Endothelial cell of umbilical vein (primary cell): ENCODE measurements around the gene SPATA31D4. TPM values are rescaled to one million over a fixed set of nuclear protein-coding genes. Genes with fewer than 3 reads are reported as not detected.

ENCODE experiments used
- BruUV-seq: library from RNA; stranded (reverse); fragments of 400-500 nt; replicated peaks from 2 replicates; lab custom pipeline; 2021; lab: Mats Ljungman, UMichigan
- CTCF ChIA-PET: fragments of 300-600, 350-600 bp; sonication (Branson Sonifier 250); formaldehyde crosslinking; loops from one replicate; lab custom pipeline; 2021; ENCODE audit warnings: antibody characterized with exemption, inconsistent platforms; lab: Charles Lee
- POLR2A ChIA-PET: fragments of 300-600, 350-600 bp; sonication (Branson Sonifier 250); formaldehyde crosslinking; loops from one replicate; lab custom pipeline; 2021; ENCODE audit warnings: antibody characterized with exemption, inconsistent platforms; lab: Charles Lee
- DNase-seq: peaks from one replicate; pipeline ENCODE4 v3.0.0-alpha.2; 2011; ENCODE audit warnings: low read depth, low spot score
- FAIRE-seq: peaks from 2 replicates; lab custom pipeline; 2011; peaks lifted over from hg19 to GRCh38; lab: Jason Lieb, UNC
- H2AFZ ChIP-seq: 2 replicates; pipeline ENCODE4 v1.6.0; 2012; ENCODE audit warnings: low read depth, low read length, control low read depth, inconsistent platforms
- H3K27ac ChIP-seq: 2 replicates; pipeline ENCODE4 v1.5.1; 2011; ENCODE audit warnings: low read depth, mild to moderate bottlenecking, control low read depth, low read length, moderate library complexity; ENCODE audit not compliant: insufficient read depth
- H3K27me3 ChIP-seq, 2 experiments: 2 replicates each; pipeline versions ENCODE4 v1.6.0 to v1.6.1; 2011; ENCODE audit warnings: low read length in 2 of 2, mixed read lengths in 1 of 2; ENCODE audit not compliant: control insufficient read depth in 2 of 2, insufficient read depth in 2 of 2
- H3K36me3 ChIP-seq, 2 experiments: 2 replicates in 1 of 2; 3 replicates in 1 of 2; pipeline ENCODE4 v1.5.1; 2011; ENCODE audit warnings: low read length in 2 of 2, mild to moderate bottlenecking in 1 of 2, moderate library complexity in 1 of 2; ENCODE audit not compliant: control insufficient read depth in 2 of 2, insufficient read depth in 2 of 2; ENCODE audit errors: extremely low read depth in 1 of 2
- H3K4me1 ChIP-seq: 3 replicates; pipeline ENCODE4 v1.5.1; 2011; ENCODE audit warnings: mild to moderate bottlenecking, low read length; ENCODE audit not compliant: control insufficient read depth, insufficient read depth; ENCODE audit errors: extremely low read depth
- H3K4me2 ChIP-seq: 2 replicates; pipeline ENCODE4 v1.6.1; 2011; ENCODE audit warnings: low read length, control low read depth, mixed read lengths; ENCODE audit not compliant: insufficient read depth
- H3K4me3 ChIP-seq, 3 experiments: fragments of 200-600 bp in 1 of 3; sonication (generic), shearing (Covaris generic) in 1 of 3; replicated peaks in 1 of 3; 2 replicates each; pipeline ENCODE4 v1.5.1; 2011 to 2016; ENCODE audit warnings: control low read depth in 3 of 3, low read length in 3 of 3, mild to moderate bottlenecking in 2 of 3, inconsistent platforms in 1 of 3, low read depth in 1 of 3, moderate library complexity in 1 of 3; ENCODE audit not compliant: insufficient read depth in 1 of 3
- H3K79me2 ChIP-seq: 2 replicates; pipeline ENCODE4 v1.6.0; 2012; ENCODE audit warnings: low read length, inconsistent platforms; ENCODE audit not compliant: control insufficient read depth, insufficient read depth
- H3K9ac ChIP-seq: replicated peaks from 2 replicates; pipeline ENCODE3; 2011; ENCODE audit warnings: low read length, control low read depth; ENCODE audit not compliant: insufficient read depth; ENCODE audit errors: extremely low read depth
- H3K9me1 ChIP-seq: replicated peaks from 3 replicates; pipeline ENCODE4 v1.6.0; 2011; ENCODE audit warnings: mild to moderate bottlenecking, low read length; ENCODE audit not compliant: control insufficient read depth, insufficient read depth; ENCODE audit errors: extremely low read depth
- H3K9me3 ChIP-seq: replicated peaks from 2 replicates; pipeline ENCODE4 v1.5.1; 2012; ENCODE audit warnings: low read length, inconsistent platforms; ENCODE audit not compliant: control insufficient read depth, insufficient read depth
- H4K20me1 ChIP-seq: replicated peaks from 2 replicates; pipeline ENCODE3; 2011; ENCODE audit warnings: mild to moderate bottlenecking, low read length; ENCODE audit not compliant: control insufficient read depth, insufficient read depth; ENCODE audit errors: extremely low read depth
- CTCF ChIP-seq, 2 donors: IDR thresholded peaks; 1 replicate in 1 of 2; 2 replicates in 1 of 2; pipeline ENCODE4 v1.5.1; 2011; ENCODE audit warnings: low read length in 2 of 2, mild to moderate bottlenecking in 2 of 2, moderate library complexity in 2 of 2, control low read depth in 1 of 2, inconsistent platforms in 1 of 2, low read depth in 1 of 2; ENCODE audit not compliant: insufficient read depth in 1 of 2; ENCODE audit errors: extremely low read depth in 1 of 2
- EZH2 ChIP-seq: IDR thresholded peaks from 2 replicates; pipeline ENCODE4 v1.6.1; 2012; ENCODE audit warnings: borderline replicate concordance, low read depth, mild to moderate bottlenecking, moderate library complexity, low read length, inconsistent platforms; ENCODE audit not compliant: severe bottlenecking
- GATA2 ChIP-seq: IDR thresholded peaks from 2 replicates; pipeline ENCODE4 v1.7.0; 2011; ENCODE audit warnings: low read depth, mild to moderate bottlenecking, moderate library complexity, mixed read lengths, low read length; ENCODE audit not compliant: insufficient read length, insufficient read depth
- MAX ChIP-seq: IDR thresholded peaks from 2 replicates; pipeline ENCODE4 v1.6.1; 2011; ENCODE audit not compliant: insufficient read depth, insufficient read length
- MYC ChIP-seq: IDR thresholded peaks from one replicate; pipeline ENCODE4 v1.6.1; 2011; ENCODE audit warnings: mild to moderate bottlenecking, low read depth, low read length
- POLR2AphosphoS5 ChIP-seq: IDR thresholded peaks from 2 replicates; pipeline ENCODE4 v1.6.1; 2012; ENCODE audit warnings: low read depth, mild to moderate bottlenecking, control low read depth, low read length, moderate library complexity; ENCODE audit not compliant: insufficient read depth
- dilution Hi-C: fragments of 300-500 bp; cut with MboI; formaldehyde crosslinking; loops from one replicate; pipeline ENCODE4 v1.15.0; 2019; ENCODE audit warnings: low sequenced_read_pairs; ENCODE audit not compliant: extremely low pct_ligation_motif_present
- intact Hi-C: fragments of 100-400 bp; cut with micrococcal nuclease; formaldehyde crosslinking; loops from one replicate; pipeline ENCODE4 v1.10.0; 2022
- polyA plus RNA-seq, 4 experiments: library from polyadenylated mRNA; depleted of rRNA in 3 of 4; stranded (reverse) in 3 of 4; unstranded in 1 of 4; fragments of >200 nt; gene quantifications; 2 replicates each; pipeline versions ENCODE4 v1.2.1 to v1.2.3, GENCODE V29; 2011 to 2012; ENCODE audit warnings: missing spikeins in 1 of 4
- total RNA-seq: library from RNA; stranded (reverse); gene quantifications from 2 replicates; pipeline ENCODE4 v1.2.3, GENCODE V29; 2021

The SPATA31D4 gene
- total and polyA plus RNA-seq, 2 donors (not counting 3 experiments of a cell fraction or from before 2014, with no cell fraction given), result not detected

- no peaks in the 10 kb centered on the region for H3K36me3 ChIP-seq
- no peak overlapping the region for H3K4me3 ChIP-seq
- intact Hi-C loops (loop anchor here (10.0 kb wide), 1 partner anchor 448 kb away; no protein-coding TSS in a partner anchor), dilution Hi-C loops (no loop called here)
- H3K4me2 ChIP-seq, result no peak overlapping the region
- no peaks in the 10 kb centered on the region for H3K27me3 ChIP-seq
- no peaks in the 10 kb centered on the region for H3K9me1 ChIP-seq
- H3K79me2 ChIP-seq, result no peaks in the 10 kb centered on the region
- no TSS peak for BruUV-seq
- H4K20me1 ChIP-seq, result no peaks in the 10 kb centered on the region
- ChIA-PET POLR2A (no interaction called here), CTCF (no interaction called here)
- no peak for FAIRE-seq
- no peak overlapping the region for H3K9ac ChIP-seq
- H3K4me1 ChIP-seq, result no peaks in the 10 kb centered on the region
- TF ChIP-seq CTCF (IDR thresholded peaks at IDR 0.05; ENCODE audit: extremely low read depth in 1 of 2, insufficient read depth in 1 of 2, low read depth in 1 of 2, low read length in 2 of 2) (no peak), POLR2AphosphoS5 (no peak), EZH2 (no peak), MAX (no peak), GATA2 (no peak), MYC (no peak)
- no peak overlapping the region for H3K27ac ChIP-seq
- DNase-seq, result no peak
- no peak overlapping the region for H2AFZ ChIP-seq
- H3K9me3 ChIP-seq, result no peaks in the 10 kb centered on the region
These were observed 24.9 kb downstream of the SPATA31D4 start for GRCh38 chr9:81953096-81953495.
